Measurements from ENCODE around the gene SIPA1. TPM values are rescaled to one million over a fixed set of nuclear protein-coding genes. Genes with fewer than 3 reads are reported as not detected.

SIPA1 gene
- total and polyA plus RNA-seq, 9 of the 15 experiments (the other 6 are each of a cell fraction or from before 2014, with no cell fraction given), result 0.25 to 85.8 (median 16.8) TPM

- peak; percentile 23; the same call in 1 of the 2 replicates for TF ChIP-seq ZBTB33 (CRISPR knock-in tag; IDR thresholded peaks at IDR 0.05)
Observed at GRCh38 chr11:65646958-65647701, 9.2 kb downstream of the SIPA1 start (continued).

GRCh38 chr11:65648997-65649493 is 11.1 kb downstream of the SIPA1 start:
- Histone ChIP-seq H3K27ac (ENCODE audit: extremely low read depth, low read depth, low read length) (no peak overlapping the region), H3K36me3 (ENCODE audit: control insufficient read depth, insufficient read depth, low read length) (peaks cover 73% of the 10 kb centered on the region; the same call in 2 of the 3 replicates), H3K27me3 (ENCODE audit: control insufficient read depth in 2 of 2, insufficient read depth in 2 of 2, low read length in 2 of 2) (no peaks in the 10 kb centered on the region), H3K9ac (ENCODE audit: insufficient read depth in 1 of 2, low read depth in 2 of 2, low read length in 2 of 2) (peak overlapping the region in 1 of 2 experiments; percentile 29; a peak in 1 of 4 replicates), H3K4me2 (ENCODE audit: insufficient read depth, low read length) (no peak overlapping the region), H2AFZ (ENCODE audit: low read depth, low read length) (no peak overlapping the region), H3K9me1 (ENCODE audit: control insufficient read depth, insufficient read depth, low read length) (no peaks in the 10 kb centered on the region), H3K79me2 (ENCODE audit: control insufficient read depth, insufficient read depth, low read length) (no peaks in the 10 kb centered on the region), H4K20me1 (replicated peaks; ENCODE audit: control insufficient read depth, insufficient read depth, low read length) (0 out of 2 replicates have a peak, but pooled peaks cover 8% of the 10 kb centered on the region), H3K9me3 (replicated peaks; ENCODE audit: control insufficient read depth, insufficient read depth, low read depth, low read length) (no peaks in the 10 kb centered on the region), H3K4me1 (replicated peaks in 1 of 2; ENCODE audit: control insufficient read depth in 2 of 2, insufficient read depth in 2 of 2, low read length in 2 of 2) (peaks cover 27 to 67% of the 10 kb centered on the region in 2 experiments), H3K4me3 (no peak overlapping the region)
- DNase-seq (ENCODE audit: extremely low read depth in 1 of 4, low spot score in 3 of 4), result no peak
- ChIA-PET CTCF (ENCODE audit: low intra/inter-chr PET ratio) (no interaction called here), POLR2A (interaction anchor here (5.0 kb wide), 1 partner anchor 8 kb away, joined by 56 read pairs; the partner anchor contains the start of gene SIPA1)
- FAIRE-seq, result no peak
- in situ Hi-C loops (cut with MboI), result no loop called here
- BruUV-seq (replicated peaks), result no TSS peak
- ATAC-seq, result no peak
- intact Hi-C loops (cut with micrococcal nuclease), result no loop called here
- 89% methylated on average over 8 of the region's 12 CpGs for WGBS (ENCODE audit: insufficient coverage, low coverage, missing lambda C conversion rate)
- TF ChIP-seq ZNF398 (CRISPR knock-in tag; IDR thresholded peaks at IDR 0.05) (no peak), NCOA4 (IDR thresholded peaks at IDR 0.05; ENCODE audit: partially characterized antibody) (no peak), ZNF324 (CRISPR knock-in tag; IDR thresholded peaks at IDR 0.05) (no peak), BRCA1 (IDR thresholded peaks at IDR 0.05) (no peak), BRCA1 (CRISPR knock-in tag; IDR thresholded peaks at IDR 0.05) (no peak), CREB3 (tag; conservative IDR thresholded peaks at IDR 0.05; ENCODE audit: low read depth) (no peak), ZNF174 (CRISPR knock-in tag; IDR thresholded peaks at IDR 0.05) (no peak), ZBTB33 (CRISPR knock-in tag; IDR thresholded peaks at IDR 0.05) (0 out of 2 replicates have a peak, but pooled peaks have one; percentile 19), TFAP4 (CRISPR knock-in tag; IDR thresholded peaks at IDR 0.05; ENCODE audit: borderline replicate concordance) (no peak), ZNF12 (CRISPR knock-in tag; IDR thresholded peaks at IDR 0.05) (no peak)
